HepG2 (cell line): ENCODE measurements around the gene SPG7.

Source experiments
- FOSL1 ChIP-seq: sonication (generic); formaldehyde crosslinking; IDR thresholded peaks from 2 replicates; pipeline ENCODE4 v1.9.0; 2021; ENCODE audit warnings: missing genetic modification reagents, borderline replicate concordance
- JUND ChIP-seq: sonication (generic); formaldehyde crosslinking; IDR thresholded peaks from 2 replicates; pipeline ENCODE4 v1.8.0; 2022; ENCODE audit warnings: mild to moderate bottlenecking, missing genetic modification reagents
- PHF8 ChIP-seq: sonication (generic); formaldehyde crosslinking; IDR thresholded peaks from 2 replicates; pipeline ENCODE4 v1.5.0; 2020; ENCODE audit warnings: missing genetic modification reagents
- POLR2AphosphoS5 ChIP-seq: IDR thresholded peaks from 2 replicates; pipeline ENCODE4 v1.6.1; 2012; ENCODE audit warnings: low read depth, low read length
- RFXAP ChIP-seq: sonication (generic); formaldehyde crosslinking; IDR thresholded peaks from 2 replicates; pipeline ENCODE4 v1.4.0; 2020; ENCODE audit warnings: missing genetic modification reagents, borderline replicate concordance
- SMARCE1 ChIP-seq: fragments of 450-650 bp; IDR thresholded peaks from 2 replicates; pipeline ENCODE4 v1.6.1; 2017; ENCODE audit warnings: borderline replicate concordance
- SMC3 ChIP-seq: IDR thresholded peaks from 2 replicates; pipeline ENCODE4 v1.6.1; 2011; ENCODE audit warnings: low read length, improper control_type of control experiment
- YY1 ChIP-seq: IDR thresholded peaks from 2 replicates; pipeline ENCODE4 v1.6.1; 2011; ENCODE audit warnings: low read length, low read depth, moderate library complexity, mild to moderate bottlenecking; ENCODE audit not compliant: insufficient read depth, insufficient replicate concordance
- ZNF121 ChIP-seq: sonication (generic); formaldehyde crosslinking; IDR thresholded peaks from 2 replicates; pipeline ENCODE4 v1.5.0; 2020; ENCODE audit warnings: mild to moderate bottlenecking, missing genetic modification reagents
- ZNF780A ChIP-seq: sonication (generic); formaldehyde crosslinking; IDR thresholded peaks from 2 replicates; pipeline ENCODE4 v1.8.0; 2022; ENCODE audit warnings: mild to moderate bottlenecking, missing genetic modification reagents, moderate library complexity
- ZNF788 ChIP-seq: sonication (generic); formaldehyde crosslinking; IDR thresholded peaks from 2 replicates; pipeline ENCODE4 v1.5.0; 2020; ENCODE audit warnings: mild to moderate bottlenecking, missing genetic modification reagents, borderline replicate concordance
- TF ChIP-seq, protein P1 (sequence below): sonication (generic); formaldehyde crosslinking; IDR thresholded peaks from 2 replicates; pipeline ENCODE4 v1.8.0; 2023; ENCODE audit warnings: mild to moderate bottlenecking, missing genetic modification reagents
- TF ChIP-seq, protein P2 (sequence below), 2 experiments: IDR thresholded peaks; 2 replicates each; pipeline ENCODE4 v1.6.1; 2011 to 2012; ENCODE audit warnings: low read length in 2 of 2, borderline replicate concordance in 1 of 2, low read depth in 1 of 2, mild to moderate bottlenecking in 1 of 2, moderate library complexity in 1 of 2
- TF ChIP-seq, protein P3 (sequence below): sonication (generic); formaldehyde crosslinking; IDR thresholded peaks from 2 replicates; pipeline ENCODE4 v1.4.0; 2020; ENCODE audit warnings: missing genetic modification reagents

DNA sequence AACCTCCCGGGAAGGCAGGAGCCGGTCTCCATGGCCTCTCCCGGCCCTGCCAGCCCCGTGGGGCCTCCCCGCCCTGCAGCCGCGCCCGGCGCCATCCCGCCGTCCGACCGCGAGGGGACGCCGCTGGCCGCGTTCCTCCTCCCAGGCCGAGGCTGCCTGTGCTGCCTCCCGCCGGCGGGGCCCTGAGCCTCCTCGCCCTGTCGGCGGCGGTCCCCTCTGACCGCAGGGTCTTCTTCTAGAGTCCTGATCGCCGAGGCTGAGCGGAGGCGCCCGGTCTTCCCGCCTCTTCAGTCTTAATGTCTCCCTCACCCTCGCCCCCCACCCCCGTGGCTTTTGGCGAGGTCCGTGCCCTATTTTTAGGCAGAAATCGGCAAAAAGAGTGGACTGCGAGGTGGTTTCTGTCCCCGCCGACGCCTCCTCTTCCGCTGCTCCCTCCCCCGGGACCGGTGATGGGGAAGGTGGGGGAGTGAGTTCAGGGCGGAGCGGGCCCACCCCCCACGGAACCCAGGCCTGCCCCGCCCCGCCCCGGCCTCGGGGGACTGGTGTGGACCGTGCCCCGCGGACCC is 66.6 kb downstream of the SPG7 start:
- no peak for TF ChIP-seq RFXAP (CRISPR knock-in tag)
- no peak for TF ChIP-seq JUND (CRISPR knock-in tag)
- no peak for TF ChIP-seq SMARCE1
- TF ChIP-seq, protein P1, sequence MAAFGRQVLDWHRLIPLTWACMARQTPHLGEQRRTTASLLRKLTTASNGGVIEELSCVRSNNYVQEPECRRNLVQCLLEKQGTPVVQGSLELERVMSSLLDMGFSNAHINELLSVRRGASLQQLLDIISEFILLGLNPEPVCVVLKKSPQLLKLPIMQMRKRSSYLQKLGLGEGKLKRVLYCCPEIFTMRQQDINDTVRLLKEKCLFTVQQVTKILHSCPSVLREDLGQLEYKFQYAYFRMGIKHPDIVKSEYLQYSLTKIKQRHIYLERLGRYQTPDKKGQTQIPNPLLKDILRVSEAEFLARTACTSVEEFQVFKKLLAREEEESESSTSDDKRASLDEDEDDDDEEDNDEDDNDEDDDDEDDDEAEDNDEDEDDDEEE (CRISPR knock-in tag), result no peak
- no peak for TF ChIP-seq YY1
- TF ChIP-seq ZNF788 (CRISPR knock-in tag), result no peak
- no peak for TF ChIP-seq SMC3
- no peak for TF ChIP-seq PHF8 (CRISPR knock-in tag)
- TF ChIP-seq, protein P2, sequence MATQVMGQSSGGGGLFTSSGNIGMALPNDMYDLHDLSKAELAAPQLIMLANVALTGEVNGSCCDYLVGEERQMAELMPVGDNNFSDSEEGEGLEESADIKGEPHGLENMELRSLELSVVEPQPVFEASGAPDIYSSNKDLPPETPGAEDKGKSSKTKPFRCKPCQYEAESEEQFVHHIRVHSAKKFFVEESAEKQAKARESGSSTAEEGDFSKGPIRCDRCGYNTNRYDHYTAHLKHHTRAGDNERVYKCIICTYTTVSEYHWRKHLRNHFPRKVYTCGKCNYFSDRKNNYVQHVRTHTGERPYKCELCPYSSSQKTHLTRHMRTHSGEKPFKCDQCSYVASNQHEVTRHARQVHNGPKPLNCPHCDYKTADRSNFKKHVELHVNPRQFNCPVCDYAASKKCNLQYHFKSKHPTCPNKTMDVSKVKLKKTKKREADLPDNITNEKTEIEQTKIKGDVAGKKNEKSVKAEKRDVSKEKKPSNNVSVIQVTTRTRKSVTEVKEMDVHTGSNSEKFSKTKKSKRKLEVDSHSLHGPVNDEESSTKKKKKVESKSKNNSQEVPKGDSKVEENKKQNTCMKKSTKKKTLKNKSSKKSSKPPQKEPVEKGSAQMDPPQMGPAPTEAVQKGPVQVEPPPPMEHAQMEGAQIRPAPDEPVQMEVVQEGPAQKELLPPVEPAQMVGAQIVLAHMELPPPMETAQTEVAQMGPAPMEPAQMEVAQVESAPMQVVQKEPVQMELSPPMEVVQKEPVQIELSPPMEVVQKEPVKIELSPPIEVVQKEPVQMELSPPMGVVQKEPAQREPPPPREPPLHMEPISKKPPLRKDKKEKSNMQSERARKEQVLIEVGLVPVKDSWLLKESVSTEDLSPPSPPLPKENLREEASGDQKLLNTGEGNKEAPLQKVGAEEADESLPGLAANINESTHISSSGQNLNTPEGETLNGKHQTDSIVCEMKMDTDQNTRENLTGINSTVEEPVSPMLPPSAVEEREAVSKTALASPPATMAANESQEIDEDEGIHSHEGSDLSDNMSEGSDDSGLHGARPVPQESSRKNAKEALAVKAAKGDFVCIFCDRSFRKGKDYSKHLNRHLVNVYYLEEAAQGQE (IDR thresholded peaks at IDR 0.05; ENCODE audit: borderline replicate concordance in 1 of 2, low read depth in 1 of 2, low read length in 2 of 2), result no peak
- no peak for TF ChIP-seq ZNF780A (CRISPR knock-in tag)
- no peak for TF ChIP-seq FOSL1
- no peak for TF ChIP-seq ZNF121 (CRISPR knock-in tag)
- TF ChIP-seq, protein P3, sequence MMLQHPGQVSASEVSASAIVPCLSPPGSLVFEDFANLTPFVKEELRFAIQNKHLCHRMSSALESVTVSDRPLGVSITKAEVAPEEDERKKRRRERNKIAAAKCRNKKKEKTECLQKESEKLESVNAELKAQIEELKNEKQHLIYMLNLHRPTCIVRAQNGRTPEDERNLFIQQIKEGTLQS (CRISPR knock-in tag), result no peak
- TF ChIP-seq POLR2AphosphoS5, result no peak
